HG02970 (cell line): ENCODE results near the gene DLG2.

Source experiments
- ATAC-seq: cut with Tn5 transposase; IDR thresholded peaks from one replicate; pipeline ENCODE4 v1.9.1; 2021; ENCODE audit warnings: mild to moderate bottlenecking, moderate library complexity, moderate number of reproducible peaks; ENCODE audit not compliant: unreplicated experiment, low FRiP score

Gene DLG2

GRCh38 chr11:84947070-84947469 lies 680.1 kb downstream of the DLG2 start:
- ATAC-seq: no peak

- ATAC-seq: no peak
Measured at GRCh38 chr11:84930863-84931262, 696.3 kb downstream of the DLG2 start.

- no peak for ATAC-seq
Measured at GRCh38 chr11:84929738-84930137, 697.4 kb downstream of the DLG2 start.

GRCh38 chr11:84924154-84924692 lies 702.9 kb downstream of the DLG2 start:
- no peak for ATAC-seq

DNA sequence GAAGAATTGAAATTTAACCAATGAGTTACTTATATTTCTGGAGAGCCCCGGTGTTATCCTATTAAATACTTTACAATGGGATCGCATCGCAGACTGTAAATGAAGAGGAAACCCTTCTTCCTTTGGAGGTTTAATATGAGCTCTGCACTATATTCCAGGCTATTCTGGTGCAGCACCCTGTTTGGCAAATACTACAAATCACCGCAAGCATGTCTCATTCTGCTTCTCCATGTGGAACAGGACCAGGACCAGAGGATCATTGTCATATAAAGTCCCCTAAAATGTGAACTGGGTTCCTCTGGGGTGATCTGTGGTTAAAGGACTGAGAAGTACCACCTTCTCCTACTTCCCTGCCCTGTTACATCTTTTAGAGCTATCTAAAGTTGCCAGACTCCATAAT lies 703.7 kb downstream of the DLG2 start:
- no peak for ATAC-seq

DNA sequence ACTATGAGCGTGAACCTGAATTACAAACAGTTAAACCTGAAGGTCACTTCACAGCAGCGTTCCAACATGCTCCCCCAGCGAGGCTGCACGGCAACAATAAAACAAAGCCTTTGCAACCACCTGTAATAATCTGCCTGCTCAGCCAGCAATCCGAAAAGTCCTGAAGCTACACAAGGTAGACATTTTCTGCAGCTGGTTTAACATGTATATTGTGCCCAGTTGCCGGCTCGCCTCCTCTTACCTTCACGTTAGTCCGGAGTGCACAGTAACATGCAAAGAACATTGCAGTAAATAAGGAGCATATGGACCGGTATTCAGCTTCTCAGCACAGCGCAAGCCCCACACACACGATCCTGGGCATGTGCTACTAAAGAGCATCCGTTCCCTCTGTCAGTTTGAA lies 704.3 kb downstream of the DLG2 start:
- no peak for ATAC-seq

- no peak for ATAC-seq
Measured at GRCh38 chr11:84922212-84922805, 704.8 kb downstream of the DLG2 start.

- no peak for ATAC-seq
Measured at GRCh38 chr11:84914511-84914910, 712.6 kb downstream of the DLG2 start.

GRCh38 chr11:84909740-84910139 lies 717.4 kb downstream of the DLG2 start:
- ATAC-seq: no peak

GRCh38 chr11:84906995-84907394 lies 720.1 kb downstream of the DLG2 start:
- ATAC-seq: no peak

DNA sequence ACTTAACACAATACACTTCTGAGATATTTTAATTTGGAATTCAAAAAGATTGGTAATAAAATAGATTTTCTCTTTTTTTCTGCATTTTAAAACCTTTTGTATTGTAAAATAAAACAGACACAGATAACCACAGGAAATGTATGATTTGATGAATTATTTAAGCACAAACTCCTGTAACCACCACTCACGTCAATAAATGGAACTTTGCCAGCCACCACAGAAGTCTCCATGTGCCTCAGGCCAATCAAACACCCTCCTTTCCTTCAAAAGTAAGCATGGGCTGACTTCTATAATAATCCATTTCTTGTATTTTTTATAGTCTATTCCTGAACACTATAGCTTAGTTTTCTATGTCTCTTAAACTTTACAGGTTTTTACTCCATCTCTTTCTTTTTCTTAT lies 721.7 kb downstream of the DLG2 start:
- ATAC-seq: no peak

DNA sequence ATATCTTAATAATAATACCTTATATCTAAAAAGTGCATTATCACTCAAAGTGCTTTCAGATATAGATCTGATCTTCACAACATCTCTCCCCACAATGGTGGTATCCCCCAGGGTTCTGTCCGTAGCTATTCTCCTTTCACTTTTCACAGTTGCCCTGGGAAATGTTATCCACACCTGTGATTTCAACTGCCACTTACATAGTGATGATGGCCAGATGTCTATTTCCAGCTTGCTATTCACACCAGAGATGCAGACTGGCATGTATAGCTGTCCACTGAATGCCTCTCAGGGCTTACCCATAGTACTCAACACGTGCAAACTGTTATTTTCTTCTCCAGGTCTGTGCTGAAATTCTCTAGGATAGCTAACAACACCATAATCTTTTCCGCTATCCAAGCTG lies 724.7 kb downstream of the DLG2 start:
- no peak for ATAC-seq

DNA sequence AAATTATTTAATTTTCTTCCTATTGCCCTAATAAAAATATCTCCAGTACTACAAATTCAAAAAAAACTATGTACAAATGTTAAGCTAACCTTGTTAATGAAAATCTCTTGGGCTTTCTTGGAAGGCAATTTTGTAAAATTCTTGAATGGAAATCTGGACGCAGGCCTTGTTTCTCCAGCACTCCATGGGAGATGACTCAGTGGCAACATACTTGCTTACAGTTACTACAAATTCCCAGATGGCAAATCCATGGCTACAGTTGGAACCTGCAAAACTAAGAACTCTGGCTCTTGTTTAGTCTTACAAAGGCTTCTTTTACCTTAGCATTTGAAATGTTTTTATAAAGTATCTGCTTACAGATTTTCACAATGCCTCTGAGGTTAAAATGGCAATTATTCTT lies 725.2 kb downstream of the DLG2 start:
- no peak for ATAC-seq

DNA sequence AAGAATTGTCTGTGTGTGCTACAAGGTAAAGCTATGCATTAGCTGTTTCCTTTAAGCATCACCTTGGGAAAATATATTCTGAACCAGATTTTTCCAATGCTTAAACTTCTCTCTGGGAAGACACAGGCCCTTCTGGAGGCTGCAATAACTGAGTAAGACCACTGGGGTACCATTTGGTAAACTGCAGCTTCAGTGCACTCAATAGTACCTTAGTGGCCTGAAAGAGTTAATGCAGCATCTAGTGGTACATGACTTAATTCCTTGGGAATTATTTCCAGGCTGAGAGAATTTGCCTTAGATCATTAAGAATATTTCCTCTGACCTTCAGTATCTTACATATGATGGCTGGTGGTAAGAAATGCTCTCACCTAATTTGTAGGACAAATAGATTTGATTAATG lies 727.4 kb downstream of the DLG2 start:
- ATAC-seq: no peak

GRCh38 chr11:84899134-84899533 lies 728.0 kb downstream of the DLG2 start:
- no peak for ATAC-seq

DNA sequence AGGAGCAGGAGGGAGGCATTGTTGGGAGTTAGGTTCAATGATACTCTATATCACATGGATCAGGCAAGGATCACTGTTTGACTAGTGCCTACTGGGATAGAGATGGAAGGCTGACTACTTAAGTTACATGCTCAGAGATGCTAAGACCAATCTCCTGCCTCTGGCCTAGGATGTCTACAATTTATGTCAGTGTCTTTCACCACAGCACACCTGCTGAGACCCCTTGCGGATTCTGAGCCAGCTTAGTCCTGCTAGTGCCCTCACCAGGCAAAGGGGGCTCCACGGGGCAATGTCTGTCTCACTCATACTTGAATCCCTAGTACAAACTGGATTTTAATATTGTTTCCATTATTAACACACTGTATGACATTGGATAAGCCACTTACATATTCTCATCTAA lies 732.5 kb downstream of the DLG2 start:
- ATAC-seq: no peak

DNA sequence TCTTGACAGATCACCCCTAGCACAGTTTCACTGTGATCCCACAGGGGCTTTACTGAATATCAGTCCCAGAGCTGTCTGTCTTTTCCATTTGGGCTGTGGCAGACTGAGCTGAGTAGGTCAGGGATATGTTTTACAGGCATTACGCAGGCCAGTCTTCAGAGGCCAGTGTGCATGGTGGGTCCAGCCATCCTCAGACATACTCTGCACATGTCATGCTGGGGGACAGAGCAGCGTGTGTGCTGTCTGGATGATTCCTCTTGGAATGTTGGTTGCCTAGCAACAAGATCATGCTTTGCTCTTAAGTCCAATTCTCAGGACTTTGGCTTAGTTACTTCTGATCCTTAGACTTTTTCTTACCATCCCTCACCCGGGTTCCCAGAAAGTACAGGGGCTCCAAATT lies 736.5 kb downstream of the DLG2 start:
- ATAC-seq: no peak

DNA sequence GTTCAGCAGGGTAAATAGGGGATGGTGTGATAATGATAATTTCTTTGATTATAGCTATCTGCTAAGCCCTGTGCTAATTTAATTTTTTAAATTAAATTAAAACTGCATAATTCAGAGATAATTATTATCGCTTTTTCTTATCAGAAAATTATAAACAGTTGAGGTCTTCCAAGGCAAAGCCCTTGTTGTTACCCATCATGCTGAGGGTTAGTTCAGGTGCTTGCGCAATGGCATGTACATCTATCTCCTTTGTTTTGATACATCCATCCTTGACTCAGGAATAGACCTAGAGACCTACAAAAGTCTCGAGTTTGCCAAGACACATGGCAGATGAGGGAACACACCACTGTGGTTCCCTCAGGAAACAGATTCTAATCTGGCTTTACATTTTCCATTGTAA lies 737.6 kb downstream of the DLG2 start:
- ATAC-seq: no peak

- ATAC-seq: no peak
Measured at GRCh38 chr11:84887055-84887629, 740.0 kb downstream of the DLG2 start.

- no peak for ATAC-seq
Measured at GRCh38 chr11:84886344-84886743, 740.8 kb downstream of the DLG2 start.

DNA sequence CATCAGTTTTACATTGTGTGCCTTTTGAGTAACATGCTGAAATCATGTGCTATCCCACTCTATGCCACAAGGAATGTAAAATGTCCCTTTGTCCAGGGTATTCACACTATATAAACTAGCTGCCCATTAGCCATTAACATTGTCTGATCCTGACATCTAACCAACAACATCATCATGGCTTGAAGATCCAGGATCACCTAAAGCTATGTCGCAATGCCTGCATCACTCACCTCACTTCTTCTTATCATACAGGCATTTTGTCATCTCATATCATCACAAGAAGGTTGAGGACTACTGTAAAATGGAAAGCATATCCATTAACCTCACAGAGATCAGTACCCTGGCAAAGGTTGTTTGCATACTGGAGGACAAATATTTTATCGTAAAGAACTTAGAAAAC lies 742.3 kb downstream of the DLG2 start:
- no peak for ATAC-seq

- ATAC-seq: no peak
Measured at GRCh38 chr11:84882056-84882455, 745.1 kb downstream of the DLG2 start.
